ENCODE measurements around the gene TLR6. TPM values are rescaled to one million over a fixed set of nuclear protein-coding genes. Genes with fewer than 3 reads are reported as not detected.
"Not testable (repeated sequence)": the region's sequence is repeated elsewhere in the genome, so short reads cannot be mapped to it uniquely, and the experiment has no call there.

TLR6 gene
- total RNA-seq, 1 experiment from 2014 or later: 1.5 TPM

DNA sequence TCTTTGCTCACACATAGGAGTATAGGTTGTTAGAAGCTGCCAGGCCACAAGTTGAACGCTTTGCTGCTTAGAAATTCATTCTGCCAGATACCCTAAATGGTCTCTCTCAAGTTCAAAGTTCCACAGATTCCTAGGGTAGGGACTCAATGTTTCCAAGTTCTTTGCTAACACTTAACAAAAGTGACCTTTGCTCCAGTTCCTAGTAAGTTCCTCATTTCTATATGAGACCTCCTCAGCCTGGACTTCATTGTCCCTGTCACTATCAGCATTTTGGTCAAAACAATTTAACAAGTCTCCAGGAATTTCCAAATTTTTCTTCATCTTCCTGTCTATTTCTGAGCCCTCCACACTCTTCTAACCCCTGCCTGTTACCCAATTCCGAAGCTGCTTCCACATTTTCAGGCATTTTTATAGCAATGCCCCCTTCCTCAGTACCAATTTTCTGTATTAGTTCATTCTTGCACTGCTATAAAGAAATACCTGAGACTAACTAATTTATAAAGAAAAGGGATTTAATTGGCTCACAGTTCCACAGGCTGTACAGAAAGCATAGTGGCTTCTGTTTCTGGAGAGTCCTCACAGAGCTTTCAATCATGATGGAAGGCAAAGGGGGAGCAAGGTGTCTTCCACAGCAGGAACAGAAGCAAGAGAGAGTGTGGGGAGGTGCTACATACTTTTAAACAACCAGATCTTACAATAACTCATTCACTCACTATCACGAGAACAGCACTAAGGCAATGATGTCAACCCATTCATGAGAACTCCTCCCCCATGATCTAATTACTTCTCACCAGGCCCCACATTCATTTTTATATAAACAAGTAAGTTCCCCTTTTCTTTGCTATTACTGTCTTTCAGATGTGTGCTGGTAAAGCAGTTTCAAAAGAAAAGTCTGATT is 40.5 kb downstream of the TLR6 start:
- Histone ChIP-seq H3K4me3 (ENCODE audit: low read depth, low read length, poor library complexity, severe bottlenecking) (no peak overlapping the region), H3K4me1 (ENCODE audit: insufficient read depth, low read length, poor library complexity, severe bottlenecking) (no peaks in the 10 kb centered on the region), H3K9me3 (ENCODE audit: low read depth, low read length, poor library complexity, severe bottlenecking) (no peaks in the 10 kb centered on the region), H3K36me3 (ENCODE audit: insufficient read depth, low read length, poor library complexity, severe bottlenecking) (no peaks in the 10 kb centered on the region), H3K27me3 (replicated peaks; ENCODE audit: insufficient read depth, low read depth, low read length, poor library complexity) (peaks cover 3% of the 10 kb centered on the region), H3K27ac (ENCODE audit: low read depth, low read length, poor library complexity, severe bottlenecking) (no peak overlapping the region)
- TF ChIP-seq, protein P1, sequence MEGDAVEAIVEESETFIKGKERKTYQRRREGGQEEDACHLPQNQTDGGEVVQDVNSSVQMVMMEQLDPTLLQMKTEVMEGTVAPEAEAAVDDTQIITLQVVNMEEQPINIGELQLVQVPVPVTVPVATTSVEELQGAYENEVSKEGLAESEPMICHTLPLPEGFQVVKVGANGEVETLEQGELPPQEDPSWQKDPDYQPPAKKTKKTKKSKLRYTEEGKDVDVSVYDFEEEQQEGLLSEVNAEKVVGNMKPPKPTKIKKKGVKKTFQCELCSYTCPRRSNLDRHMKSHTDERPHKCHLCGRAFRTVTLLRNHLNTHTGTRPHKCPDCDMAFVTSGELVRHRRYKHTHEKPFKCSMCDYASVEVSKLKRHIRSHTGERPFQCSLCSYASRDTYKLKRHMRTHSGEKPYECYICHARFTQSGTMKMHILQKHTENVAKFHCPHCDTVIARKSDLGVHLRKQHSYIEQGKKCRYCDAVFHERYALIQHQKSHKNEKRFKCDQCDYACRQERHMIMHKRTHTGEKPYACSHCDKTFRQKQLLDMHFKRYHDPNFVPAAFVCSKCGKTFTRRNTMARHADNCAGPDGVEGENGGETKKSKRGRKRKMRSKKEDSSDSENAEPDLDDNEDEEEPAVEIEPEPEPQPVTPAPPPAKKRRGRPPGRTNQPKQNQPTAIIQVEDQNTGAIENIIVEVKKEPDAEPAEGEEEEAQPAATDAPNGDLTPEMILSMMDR (conservative IDR thresholded peaks at IDR 0.05; ENCODE audit: low read depth, low read length): no peak
- TF ChIP-seq EZH2 (IDR thresholded peaks at IDR 0.05; ENCODE audit: borderline replicate concordance, low read depth, low read length, poor library complexity, severe bottlenecking): no peak
- DNase-seq (ENCODE audit: low spot score): no peak
- ChIA-PET CTCF (no interaction called here), POLR2A (ENCODE audit: low non-redundant PET) (no interaction called here)
- intact Hi-C loops (cut with micrococcal nuclease; ENCODE audit: unreplicated experiment): no loop called here
- BruUV-seq (replicated peaks): no TSS peak

DNA sequence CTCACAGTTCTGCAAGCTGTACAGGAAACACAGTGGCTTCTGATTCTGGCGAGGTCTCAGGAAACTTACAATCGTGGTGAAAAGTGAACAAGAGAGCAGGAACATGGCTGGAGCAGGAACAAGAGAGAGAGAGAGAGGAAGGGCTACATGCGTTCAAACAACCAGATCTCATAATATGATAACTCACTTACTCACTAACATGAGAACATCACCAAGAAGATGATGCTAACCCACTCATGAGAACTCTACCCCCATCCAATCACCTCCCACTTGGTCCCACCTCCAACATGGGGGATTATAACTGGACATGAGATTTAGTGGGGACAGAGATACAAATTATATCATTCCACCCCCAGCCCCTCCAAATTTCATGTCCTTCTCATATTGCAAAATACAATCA is 42.2 kb downstream of the TLR6 start:
- no peak for DNase-seq (ENCODE audit: low spot score)
- H3K9me3 ChIP-seq (ENCODE audit: low read depth, low read length, poor library complexity, severe bottlenecking): no peaks in the 10 kb centered on the region
- peaks cover 3% of the 10 kb centered on the region for H3K27me3 ChIP-seq (replicated peaks; ENCODE audit: insufficient read depth, low read depth, low read length, poor library complexity)
- no peak overlapping the region for H3K27ac ChIP-seq (ENCODE audit: low read depth, low read length, poor library complexity, severe bottlenecking)
- H3K4me1 ChIP-seq (ENCODE audit: insufficient read depth, low read length, poor library complexity, severe bottlenecking): no peaks in the 10 kb centered on the region
- ChIA-PET POLR2A (ENCODE audit: low non-redundant PET) (no interaction called here), CTCF (no interaction called here)
- no TSS peak for BruUV-seq (replicated peaks)
- intact Hi-C loops (cut with micrococcal nuclease; ENCODE audit: unreplicated experiment): no loop called here
- H3K36me3 ChIP-seq (ENCODE audit: insufficient read depth, low read length, poor library complexity, severe bottlenecking): no peaks in the 10 kb centered on the region
- TF ChIP-seq, protein P1 (conservative IDR thresholded peaks at IDR 0.05; ENCODE audit: low read depth, low read length): no peak
- TF ChIP-seq EZH2 (IDR thresholded peaks at IDR 0.05; ENCODE audit: borderline replicate concordance, low read depth, low read length, poor library complexity, severe bottlenecking): no peak
- H3K4me3 ChIP-seq (ENCODE audit: low read depth, low read length, poor library complexity, severe bottlenecking): no peak overlapping the region

DNA sequence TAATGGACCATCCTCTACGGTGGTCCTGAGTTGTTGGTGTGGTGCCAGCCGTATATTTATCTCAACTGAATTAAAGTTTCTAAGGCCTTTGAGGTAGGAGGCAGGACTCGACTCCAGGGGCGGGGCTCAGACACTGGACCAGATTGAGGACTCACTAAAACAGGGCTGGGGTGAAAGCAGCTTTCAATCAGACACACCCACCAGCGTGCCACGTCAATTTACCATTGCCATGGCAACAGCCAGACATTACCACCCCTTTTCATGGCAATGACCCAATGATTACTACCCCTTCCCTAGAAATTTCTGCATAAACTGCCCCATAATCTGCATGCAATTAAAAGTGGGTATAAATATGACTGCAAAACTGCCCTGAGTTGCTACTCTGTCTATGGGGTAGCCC is 45.3 kb downstream of the TLR6 start:
- no peak for TF ChIP-seq EZH2 (IDR thresholded peaks at IDR 0.05; ENCODE audit: borderline replicate concordance, low read depth, low read length, poor library complexity, severe bottlenecking)
- TF ChIP-seq, protein P1 (conservative IDR thresholded peaks at IDR 0.05; ENCODE audit: low read depth, low read length): no peak
- no TSS peak for BruUV-seq (replicated peaks)
- DNase-seq (ENCODE audit: low spot score): no peak
- CTCF ChIA-PET: no interaction called here
- H3K9me3 ChIP-seq (ENCODE audit: low read depth, low read length, poor library complexity, severe bottlenecking): no peaks in the 10 kb centered on the region
- H3K4me3 ChIP-seq (ENCODE audit: low read depth, low read length, poor library complexity, severe bottlenecking): no peak overlapping the region
- no peaks in the 10 kb centered on the region for H3K36me3 ChIP-seq (ENCODE audit: insufficient read depth, low read length, poor library complexity, severe bottlenecking)
- intact Hi-C loops (cut with micrococcal nuclease; ENCODE audit: unreplicated experiment): no loop called here
- H3K27ac ChIP-seq (ENCODE audit: low read depth, low read length, poor library complexity, severe bottlenecking): no peak overlapping the region
- POLR2A ChIA-PET (ENCODE audit: low non-redundant PET): no interaction called here
- H3K27me3 ChIP-seq (replicated peaks; ENCODE audit: insufficient read depth, low read depth, low read length, poor library complexity): peaks cover 3% of the 10 kb centered on the region
- H3K4me1 ChIP-seq (ENCODE audit: insufficient read depth, low read length, poor library complexity, severe bottlenecking): no peaks in the 10 kb centered on the region

DNA sequence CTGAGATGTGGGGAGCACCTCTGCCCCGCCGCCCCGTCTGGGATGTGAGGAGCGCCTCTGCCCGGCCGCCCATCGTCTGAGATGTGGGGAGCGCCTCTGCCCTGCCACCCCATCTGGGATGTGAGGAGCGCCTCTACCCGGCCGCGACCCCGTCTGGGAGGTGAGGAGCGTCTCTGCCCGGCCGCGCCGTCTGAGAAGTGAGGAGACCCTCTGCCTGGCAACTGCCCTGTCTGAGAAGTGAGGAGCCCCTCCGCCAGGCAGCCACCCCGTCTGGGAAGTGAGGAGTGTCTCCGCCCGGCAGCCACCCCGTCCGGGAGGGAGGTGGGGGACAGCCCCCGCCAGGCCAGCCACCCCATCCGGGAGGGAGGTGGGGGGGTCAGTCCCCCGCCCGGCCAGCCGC is 49.2 kb downstream of the TLR6 start:
- CTCF ChIA-PET; BruUV-seq (replicated peaks); H3K27ac ChIP-seq (ENCODE audit: low read depth, low read length, poor library complexity, severe bottlenecking); intact Hi-C loops (cut with micrococcal nuclease; ENCODE audit: unreplicated experiment); H3K4me3 ChIP-seq (ENCODE audit: low read depth, low read length, poor library complexity, severe bottlenecking); H3K9me3 ChIP-seq (ENCODE audit: low read depth, low read length, poor library complexity, severe bottlenecking); H3K27me3 ChIP-seq (replicated peaks; ENCODE audit: insufficient read depth, low read depth, low read length, poor library complexity); H3K36me3 ChIP-seq (ENCODE audit: insufficient read depth, low read length, poor library complexity, severe bottlenecking); POLR2A ChIA-PET (ENCODE audit: low non-redundant PET); DNase-seq (ENCODE audit: low spot score); H3K4me1 ChIP-seq (ENCODE audit: insufficient read depth, low read length, poor library complexity, severe bottlenecking): not testable (repeated sequence)

DNA sequence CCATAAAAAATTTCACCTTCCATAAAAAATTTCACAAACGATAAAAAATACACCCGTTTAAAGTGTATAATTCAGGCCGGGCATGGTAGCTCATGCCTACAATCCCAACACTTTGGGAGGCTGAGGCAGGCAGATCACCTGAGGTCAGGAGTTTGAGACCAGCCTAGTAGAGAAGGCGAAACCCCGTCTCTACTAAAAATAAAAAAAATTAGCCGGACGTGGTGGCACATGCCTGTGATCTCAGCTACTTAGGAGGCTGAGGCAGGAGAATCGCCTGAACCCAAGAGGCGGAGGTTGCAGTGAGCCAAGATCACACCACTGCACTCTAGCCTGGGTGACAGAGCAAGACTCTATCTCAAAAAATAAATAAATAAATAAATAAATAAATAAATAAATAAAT is 50.4 kb downstream of the TLR6 start:
- H3K4me3 ChIP-seq (ENCODE audit: low read depth, low read length, poor library complexity, severe bottlenecking); BruUV-seq (replicated peaks); CTCF ChIA-PET; H3K27ac ChIP-seq (ENCODE audit: low read depth, low read length, poor library complexity, severe bottlenecking); H3K9me3 ChIP-seq (ENCODE audit: low read depth, low read length, poor library complexity, severe bottlenecking); H3K36me3 ChIP-seq (ENCODE audit: insufficient read depth, low read length, poor library complexity, severe bottlenecking); H3K27me3 ChIP-seq (replicated peaks; ENCODE audit: insufficient read depth, low read depth, low read length, poor library complexity); H3K4me1 ChIP-seq (ENCODE audit: insufficient read depth, low read length, poor library complexity, severe bottlenecking); intact Hi-C loops (cut with micrococcal nuclease; ENCODE audit: unreplicated experiment); DNase-seq (ENCODE audit: low spot score); POLR2A ChIA-PET (ENCODE audit: low non-redundant PET): not testable (repeated sequence)

Measured in A673 (cell line).